Prostate gland (tissue), 2 donors: ENCODE results near the gene SYNE1. TPM values are rescaled to one million over a fixed set of nuclear protein-coding genes. Genes with fewer than 3 reads are reported as not detected.

ENCODE experiments used
- DNase-seq: peaks from one replicate; pipeline ENCODE4 v3.0.0-alpha.2; 2019; ENCODE audit warnings: low spot score
- H3K27ac ChIP-seq, 2 donors: fragments of 200-600 bp; sonication (generic); 2 replicates each; pipeline ENCODE4 v1.5.1; 2017 to 2019
- H3K27me3 ChIP-seq: fragments of 200-600 bp; sonication (generic); replicated peaks from 2 replicates; pipeline ENCODE4 v1.5.1; 2019; ENCODE audit not compliant: insufficient read depth
- H3K36me3 ChIP-seq, 2 donors: fragments of 200-600 bp; sonication (generic); 1 replicate in 1 of 2; 2 replicates in 1 of 2; pipeline versions ENCODE4 v1.5.1 to v1.8.1; 2017 to 2019
- H3K4me1 ChIP-seq: fragments of 200-600 bp; sonication (generic); replicated peaks from 2 replicates; pipeline ENCODE4 v1.5.1; 2019
- H3K4me3 ChIP-seq, 2 donors: fragments of 200-600 bp; sonication (generic); 2 replicates each; pipeline ENCODE4 v1.5.1; 2017 to 2019
- H3K9me3 ChIP-seq: fragments of 200-600 bp; sonication (generic); 2 replicates; pipeline ENCODE4 v1.5.1; 2017
- CTCF ChIP-seq, 4 experiments: fragments of 200-600 bp in 2 of 4; fragments of 450-650 bp in 2 of 4; sonication (generic) in 2 of 4; IDR thresholded peaks; 1 replicate in 3 of 4; 2 replicates in 1 of 4; pipeline ENCODE4 v1.5.1; 2016 to 2019; ENCODE audit warnings: antibody characterized with exemption in 4 of 4, mild to moderate bottlenecking in 2 of 4, moderate library complexity in 2 of 4
- POLR2A ChIP-seq: fragments of 450-650 bp; IDR thresholded peaks from one replicate; pipeline ENCODE4 v1.6.1; 2016; ENCODE audit warnings: antibody characterized with exemption, mild to moderate bottlenecking
- POLR2AphosphoS5 ChIP-seq: sonication (generic); formaldehyde crosslinking; IDR thresholded peaks from one replicate; pipeline ENCODE4 v1.6.1; 2017; ENCODE audit warnings: antibody characterized with exemption
- WGBS: methylation state at CpG from one replicate; pipeline ENCODE4 v1.1.5; 2018; 5-methylcytosine and 5-hydroxymethylcytosine counted together
- intact Hi-C: fragments of 100-400 bp; cut with DNase I; formaldehyde crosslinking; loops from one replicate; pipeline ENCODE4 v1.14.2; 2022
- total RNA-seq, 2 donors: library from RNA; depleted of rRNA; stranded (reverse); fragments of >200 nt; gene quantifications; one replicate each; pipeline ENCODE4 v1.1.0, GENCODE V29; 2016

SYNE1 gene
- total RNA-seq, 2 donors from 2014 or later = 36.5 to 154 TPM

- Histone ChIP-seq H3K36me3 (peaks cover 0 to 5% of the 10 kb centered on the region in 2 donors), H3K4me3 (no peak overlapping the region), H3K27me3 (no peaks in the 10 kb centered on the region), H3K27ac (no peak overlapping the region), H3K4me1 (no peaks in the 10 kb centered on the region), H3K9me3 (no peaks in the 10 kb centered on the region)
- TF ChIP-seq POLR2A = no peak
- TF ChIP-seq CTCF (IDR thresholded peaks at IDR 0.05) = no peak
- TF ChIP-seq POLR2AphosphoS5 = no peak
- WGBS = 37% methylated on average over 5 of the region's 5 CpGs
- intact Hi-C loops = no loop called here
- no peak for DNase-seq
These were observed 404.5 kb downstream of the SYNE1 start for GRCh38 chr6:152232501-152233151.

GRCh38 chr6:152229330-152229729, 407.8 kb downstream of the SYNE1 start:
- Histone ChIP-seq H3K4me1 (no peaks in the 10 kb centered on the region), H3K36me3 (peaks cover 0 to 5% of the 10 kb centered on the region in 2 donors), H3K4me3 (no peak overlapping the region), H3K27me3 (no peaks in the 10 kb centered on the region), H3K27ac (no peak overlapping the region), H3K9me3 (no peaks in the 10 kb centered on the region)
- TF ChIP-seq POLR2AphosphoS5 (no peak), CTCF (IDR thresholded peaks at IDR 0.05) (no peak), POLR2A (no peak)
- DNase-seq = no peak
- intact Hi-C loops = no loop called here
- WGBS = 84% methylated on average over 4 of the region's 4 CpGs

GRCh38 chr6:152226119-152226518, 411.0 kb downstream of the SYNE1 start:
- 89% methylated on average over 2 of the region's 2 CpGs for WGBS
- intact Hi-C loops = no loop called here
- no peak overlapping the region for H3K27ac ChIP-seq
- H3K36me3 ChIP-seq = peaks cover 0 to 5% of the 10 kb centered on the region in 2 donors
- no peaks in the 10 kb centered on the region for H3K27me3 ChIP-seq
- no peak for DNase-seq
- H3K4me3 ChIP-seq = no peak overlapping the region
- no peaks in the 10 kb centered on the region for H3K4me1 ChIP-seq
- TF ChIP-seq POLR2A (no peak), CTCF (IDR thresholded peaks at IDR 0.05) (no peak), POLR2AphosphoS5 (no peak)
- no peaks in the 10 kb centered on the region for H3K9me3 ChIP-seq

DNA sequence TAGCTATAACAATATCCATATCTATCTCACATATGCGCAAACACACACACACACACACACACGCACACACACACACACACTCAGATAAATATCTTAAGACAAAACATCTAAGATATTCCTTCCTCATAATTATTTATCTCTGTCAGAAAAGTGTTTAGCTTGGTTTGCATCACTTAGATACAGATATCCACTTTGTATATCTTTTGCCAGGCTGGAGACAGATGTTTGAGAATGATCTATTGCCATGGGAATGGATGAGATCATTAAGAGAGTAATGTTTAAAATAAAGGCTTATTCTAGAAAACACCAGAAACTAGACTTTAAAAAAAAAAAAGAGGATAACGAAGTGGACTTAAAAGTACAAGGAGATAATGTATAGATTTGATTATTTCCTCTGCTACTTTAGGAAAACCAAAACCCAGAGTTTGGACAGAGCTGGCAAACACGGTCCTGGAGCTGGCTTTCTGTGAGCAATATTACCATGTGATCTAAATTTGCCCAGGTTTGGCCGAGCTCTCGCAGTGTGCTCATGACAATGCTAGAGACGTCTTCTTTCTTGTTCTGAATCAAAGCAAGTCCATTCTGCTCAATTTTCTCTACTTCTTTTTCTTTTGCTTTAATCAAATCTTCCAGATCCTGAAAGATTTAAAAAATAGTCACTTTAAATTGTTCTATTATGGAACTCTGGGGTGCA, 411.8 kb downstream of the SYNE1 start:
- DNase-seq = no peak
- no peaks in the 10 kb centered on the region for H3K27me3 ChIP-seq
- no peak overlapping the region for H3K4me3 ChIP-seq
- 68% methylated on average over 7 of the region's 7 CpGs for WGBS
- intact Hi-C loops = no loop called here
- no peak overlapping the region for H3K27ac ChIP-seq
- peaks cover 0 to 5% of the 10 kb centered on the region in 2 donors for H3K36me3 ChIP-seq
- no peaks in the 10 kb centered on the region for H3K4me1 ChIP-seq
- no peak for TF ChIP-seq POLR2A
- no peak for TF ChIP-seq CTCF (IDR thresholded peaks at IDR 0.05)
- TF ChIP-seq POLR2AphosphoS5 = no peak
- no peaks in the 10 kb centered on the region for H3K9me3 ChIP-seq

- no peaks in the 10 kb centered on the region for H3K27me3 ChIP-seq
- no peak overlapping the region for H3K4me3 ChIP-seq
- WGBS = 62% methylated on average over 3 of the region's 3 CpGs
- peaks cover 0 to 5% of the 10 kb centered on the region in 2 donors for H3K36me3 ChIP-seq
- no peaks in the 10 kb centered on the region for H3K9me3 ChIP-seq
- TF ChIP-seq POLR2AphosphoS5 (no peak), CTCF (IDR thresholded peaks at IDR 0.05) (no peak), POLR2A (no peak)
- no peak for DNase-seq
- H3K27ac ChIP-seq = no peak overlapping the region
- intact Hi-C loops = no loop called here
- no peaks in the 10 kb centered on the region for H3K4me1 ChIP-seq
These were observed 413.5 kb downstream of the SYNE1 start for GRCh38 chr6:152223636-152224035.
